A549 (cell line): ENCODE measurements around the gene NXN.

Experiments used
- HDAC2 ChIP-seq: fragments of 200-600 bp; sonication (generic); IDR thresholded peaks from 2 replicates; pipeline ENCODE4 v1.6.1; 2016
- JUNB ChIP-seq: fragments of >200 bp; sonication (Bioruptor Twin); formaldehyde crosslinking; IDR thresholded peaks from 2 replicates; pipeline ENCODE4 v1.6.1; 2016
- POLR2A ChIP-seq: IDR thresholded peaks from 2 replicates; pipeline ENCODE4 v1.6.1; 2012; ENCODE audit warnings: mild to moderate bottlenecking, low read length
- RCOR1 ChIP-seq: fragments of 150-350 bp; IDR thresholded peaks from 2 replicates; pipeline ENCODE4 v1.6.1; 2014; ENCODE audit warnings: antibody characterized with exemption, low read length, low read depth
- REST ChIP-seq: fragments of 200-600 bp; sonication (generic); IDR thresholded peaks from 2 replicates; pipeline ENCODE4 v1.6.1; 2016; ENCODE audit warnings: antibody characterized with exemption, mild to moderate bottlenecking, moderate library complexity
- RFX5 ChIP-seq: fragments of 450-650 bp; IDR thresholded peaks from 2 replicates; pipeline ENCODE4 v1.7.1; 2014; ENCODE audit warnings: antibody characterized with exemption, mild to moderate bottlenecking, moderate library complexity

GRCh38 chr17:923633-924032, 55.9 kb downstream of the NXN start:
- TF ChIP-seq REST = no peak
- no peak for TF ChIP-seq RCOR1
- TF ChIP-seq JUNB = no peak
- no peak for TF ChIP-seq HDAC2
- no peak for TF ChIP-seq POLR2A
- no peak for TF ChIP-seq RFX5
